ENCODE results near the gene CNST.
"Not testable (repeated sequence)": the region's sequence is repeated elsewhere in the genome, so short reads cannot be mapped to it uniquely, and the experiment has no call there.

Gene CNST

GRCh38 chr1:246690100-246690499, 123.8 kb downstream of the CNST start:
- DNase-seq (ENCODE audit: extremely low read depth, low read depth) = no peak
- no peak for TF ChIP-seq CTCF (IDR thresholded peaks at IDR 0.05; ENCODE audit: low read depth, low read length, missing control alignments)
- no peak overlapping the region for H3K4me3 ChIP-seq (replicated peaks; ENCODE audit: low read depth, low read length)

DNA sequence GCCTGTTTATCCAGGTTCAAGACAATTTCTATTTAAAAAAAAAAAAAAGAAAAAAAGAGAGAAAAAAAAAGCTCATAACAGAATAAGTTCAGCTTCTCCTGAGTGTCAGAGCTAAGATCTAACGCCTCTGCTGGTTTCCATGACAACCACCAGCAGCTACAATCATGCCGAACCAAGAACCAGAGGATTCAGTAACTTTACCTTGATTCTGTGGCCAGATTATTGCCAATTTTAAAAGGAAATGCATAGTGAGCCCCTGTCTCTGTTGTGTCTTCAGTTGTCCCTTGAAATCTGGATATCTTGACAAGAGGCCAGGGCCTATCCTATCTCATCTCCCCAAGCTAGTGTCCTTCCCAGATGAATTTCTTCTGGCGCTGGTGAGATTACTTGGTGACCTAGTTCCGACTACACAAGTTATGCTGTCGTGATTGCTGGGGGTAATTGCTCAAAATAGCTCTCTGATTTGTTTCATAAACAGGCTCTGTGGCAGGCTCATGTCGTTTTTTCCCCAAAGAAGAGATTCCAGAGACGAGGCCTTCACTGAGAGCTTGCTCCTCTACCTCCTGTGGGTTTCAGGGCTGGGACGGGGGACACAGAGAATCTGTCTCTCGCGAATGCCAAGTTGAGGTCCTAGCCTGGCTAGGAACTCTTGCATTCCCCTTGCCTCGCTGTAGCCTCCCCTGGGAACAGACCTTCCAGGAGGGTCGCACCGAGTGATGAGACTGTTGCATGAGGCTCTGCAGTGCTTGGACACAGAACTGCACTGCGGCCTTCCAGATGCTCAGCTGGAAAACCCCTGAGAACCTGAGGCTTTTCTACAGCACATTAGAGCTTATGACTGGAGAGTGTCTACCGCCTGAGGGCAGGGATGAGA, 125.6 kb downstream of the CNST start:
- no peak for TF ChIP-seq CTCF (IDR thresholded peaks at IDR 0.05; ENCODE audit: low read depth, low read length, missing control alignments)
- DNase-seq (ENCODE audit: extremely low read depth, low read depth) = no peak
- no peak overlapping the region for H3K4me3 ChIP-seq (replicated peaks; ENCODE audit: low read depth, low read length)

DNA sequence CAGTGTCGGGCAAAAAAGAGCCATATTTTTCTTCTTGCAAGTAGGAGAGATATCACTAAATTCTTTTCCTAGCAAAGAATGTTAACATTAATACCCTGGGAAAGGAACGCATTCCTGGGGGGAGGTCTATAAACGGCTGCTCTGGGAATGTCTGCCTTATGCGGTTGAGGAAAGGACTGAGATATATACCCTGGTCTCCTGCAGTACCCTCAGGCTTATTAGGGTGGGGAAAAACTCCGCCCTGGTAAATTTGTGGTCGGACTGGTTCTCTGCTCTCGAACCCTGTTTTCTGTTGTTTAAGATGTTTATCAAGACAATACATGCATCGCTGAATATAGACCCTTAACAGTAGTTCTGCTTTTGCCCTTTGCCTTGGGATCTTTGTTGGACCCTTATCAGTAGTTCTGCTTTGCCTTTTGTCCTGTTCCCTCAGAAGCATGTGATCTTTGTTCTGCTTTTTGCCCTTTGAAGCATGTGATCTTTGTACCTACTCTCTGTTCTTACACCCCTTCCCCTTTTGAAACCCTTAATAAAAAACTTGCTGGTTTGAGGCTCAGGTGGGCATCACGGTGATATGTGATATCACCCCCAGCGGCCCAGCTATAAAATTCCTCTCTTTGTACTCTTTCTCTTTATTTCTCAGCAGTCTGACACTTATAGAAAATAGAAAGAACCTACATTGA, 128.1 kb downstream of the CNST start:
- not testable (repeated sequence) for DNase-seq (ENCODE audit: extremely low read depth, low read depth); H3K4me3 ChIP-seq (replicated peaks; ENCODE audit: low read depth, low read length)

DNA sequence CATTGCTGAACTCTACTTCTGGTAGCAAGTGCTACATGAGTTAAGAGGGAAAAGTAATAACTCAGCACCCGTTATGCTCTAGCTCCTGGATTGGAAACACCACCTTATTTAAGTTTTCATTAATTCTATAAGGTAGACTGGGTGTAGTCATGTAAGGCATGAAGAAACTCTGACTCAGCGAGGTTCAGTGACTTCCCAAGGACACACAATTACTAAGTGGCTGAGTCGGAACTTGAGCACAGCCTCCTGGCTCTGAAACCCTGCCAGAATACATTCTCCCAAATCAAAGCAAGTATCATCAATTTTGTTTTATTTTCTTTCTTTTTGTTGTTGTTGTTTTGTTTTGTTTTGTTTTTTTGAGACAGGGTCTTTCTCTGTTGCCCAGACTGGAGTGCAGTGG, 128.9 kb downstream of the CNST start:
- no peak for TF ChIP-seq CTCF (IDR thresholded peaks at IDR 0.05; ENCODE audit: low read depth, low read length, missing control alignments)
- no peak for DNase-seq (ENCODE audit: extremely low read depth, low read depth)
- H3K4me3 ChIP-seq (replicated peaks; ENCODE audit: low read depth, low read length) = no peak overlapping the region

GRCh38 chr1:246695666-246696065, 129.4 kb downstream of the CNST start:
- no peak for TF ChIP-seq CTCF (IDR thresholded peaks at IDR 0.05; ENCODE audit: low read depth, low read length, missing control alignments)
- DNase-seq (ENCODE audit: extremely low read depth, low read depth) = no peak
- H3K4me3 ChIP-seq (replicated peaks; ENCODE audit: low read depth, low read length) = no peak overlapping the region

GRCh38 chr1:246698466-246699094, 132.3 kb downstream of the CNST start:
- H3K4me3 ChIP-seq (replicated peaks; ENCODE audit: low read depth, low read length) = no peak overlapping the region
- DNase-seq (ENCODE audit: extremely low read depth, low read depth) = no peak
- TF ChIP-seq CTCF (IDR thresholded peaks at IDR 0.05; ENCODE audit: low read depth, low read length, missing control alignments) = no peak
